GM19240 (cell line): ENCODE data around the gene GABARAPL2.
A peak's percentile ranks its signal among the peaks of the same experiment; 100 is the strongest.
"Not testable (repeated sequence)": the region's sequence is repeated elsewhere in the genome, so short reads cannot be mapped to it uniquely, and the experiment has no call there.

Experiments used
- DNase-seq: peaks from one replicate; pipeline ENCODE4 v3.0.0; 2011; ENCODE audit warnings: low spot score; ENCODE audit not compliant: insufficient read length

GABARAPL2 gene

GRCh38 chr16:75590920-75591843 is 25.0 kb downstream of the GABARAPL2 start:
- DNase-seq: no peak

- not testable (repeated sequence) for DNase-seq
Observed at GRCh38 chr16:75591927-75592326, 25.7 kb downstream of the GABARAPL2 start.

- DNase-seq: no peak
Observed at GRCh38 chr16:75593308-75593707, 27.1 kb downstream of the GABARAPL2 start.

GRCh38 chr16:75593825-75594820 is 27.9 kb downstream of the GABARAPL2 start:
- DNase-seq: no peak

- no peak for DNase-seq
Observed at GRCh38 chr16:75599452-75600277, 33.5 kb downstream of the GABARAPL2 start.

- no peak for DNase-seq
Observed at GRCh38 chr16:75603241-75603640, 37.1 kb downstream of the GABARAPL2 start.

- no peak for DNase-seq
Observed at GRCh38 chr16:75606507-75606906, 40.3 kb downstream of the GABARAPL2 start.

GRCh38 chr16:75614066-75614897 is 48.1 kb downstream of the GABARAPL2 start:
- no peak for DNase-seq

GRCh38 chr16:75615619-75616018 is 49.4 kb downstream of the GABARAPL2 start:
- DNase-seq: no peak

GRCh38 chr16:75616521-75617010 is 50.4 kb downstream of the GABARAPL2 start:
- no peak for DNase-seq

- DNase-seq: no peak
Observed at GRCh38 chr16:75617121-75617520, 50.9 kb downstream of the GABARAPL2 start.

GRCh38 chr16:75618780-75619179 is 52.6 kb downstream of the GABARAPL2 start:
- no peak for DNase-seq

GRCh38 chr16:75620326-75621169 is 54.4 kb downstream of the GABARAPL2 start:
- no peak for DNase-seq

- DNase-seq: no peak
Observed at GRCh38 chr16:75621170-75621477, 54.9 kb downstream of the GABARAPL2 start.

GRCh38 chr16:75622761-75623605 is 56.8 kb downstream of the GABARAPL2 start, which contains the start of gene ADAT1:
TSS of gene ADAT1 (minus strand) at chr16:75623281. CDS start at chr16:75620799, 2,482 bp downstream.
- DNase-seq: peak; percentile 88

GRCh38 chr16:75624921-75625334 is 58.7 kb downstream of the GABARAPL2 start:
- DNase-seq: no peak

- DNase-seq: no peak
Observed at GRCh38 chr16:75626806-75627205, 60.6 kb downstream of the GABARAPL2 start.
